Astrocyte of the spinal cord (primary cell): ENCODE measurements around the gene SRMS.

ENCODE experiments used
- DNase-seq: peaks from one replicate; pipeline ENCODE4 v3.0.0; 2011; ENCODE audit warnings: low read depth, low spot score
- H3K4me3 ChIP-seq: 2 replicates; pipeline ENCODE4 v1.5.1; 2011; ENCODE audit warnings: low read depth, mild to moderate bottlenecking, low read length, moderate library complexity
- CTCF ChIP-seq: IDR thresholded peaks from 2 replicates; pipeline ENCODE4 v1.5.1; 2012; ENCODE audit warnings: low read depth, mild to moderate bottlenecking, low read length, inconsistent platforms
- in situ Hi-C: cut with HindIII; loops from 2 replicates; pipeline ENCODE4 v1.10.0; 2017; ENCODE audit warnings: low sequenced_read_pairs

SRMS gene

GRCh38 chr20:63501818-63502670, 45.5 kb downstream of the SRMS start:
- H3K4me3 ChIP-seq, result no peak overlapping the region
- no peak for DNase-seq
- TF ChIP-seq CTCF, result no peak
- in situ Hi-C loops, result no loop called here

GRCh38 chr20:63500902-63501817, 46.4 kb downstream of the SRMS start:
- TF ChIP-seq CTCF, result no peak
- H3K4me3 ChIP-seq, result no peak overlapping the region
- in situ Hi-C loops, result no loop called here
- DNase-seq, result no peak

- in situ Hi-C loops, result no loop called here
- DNase-seq, result no peak
Observed at GRCh38 chr20:63500151-63500901, 47.2 kb downstream of the SRMS start.

GRCh38 chr20:63499338-63499969, 48.1 kb downstream of the SRMS start:
- no peak for DNase-seq
- in situ Hi-C loops, result no loop called here
- TF ChIP-seq CTCF, result no peak
- H3K4me3 ChIP-seq, result no peak overlapping the region

More at GRCh38 chr20:63500151-63500901, 47.2 kb downstream of the SRMS start:
- no peak for TF ChIP-seq CTCF
- H3K4me3 ChIP-seq, result no peak overlapping the region

- no peak for DNase-seq
- H3K4me3 ChIP-seq, result no peak within 1 kb of the TSS
- peak; percentile 6 for TF ChIP-seq CTCF
- in situ Hi-C loops, result no loop called here
Observed at GRCh38 chr20:63498960-63499337, 48.6 kb downstream of the SRMS start, which contains the start of gene EEF1A2. EEF1A2 (minus strand) TSS chr20:63499083; CDS start chr20:63497763, 1,320 bp downstream.
